GM20431 (cell line): ENCODE results near the gene BTBD3.

ENCODE experiments used
- in situ Hi-C: fragments of 300-500 bp; cut with MseI, MboI; formaldehyde crosslinking; loops from one replicate; pipeline ENCODE4 v1.15.0; 2020; ENCODE audit warnings: low sequenced_read_pairs; ENCODE audit not compliant: unreplicated experiment

Gene BTBD3

GRCh38 chr20:11912659-11913415, 4.9 kb upstream of the BTBD3 start:
- in situ Hi-C loops, result no loop called here

- in situ Hi-C loops, result no loop called here
These were observed 725 bp downstream of the BTBD3 start for GRCh38 chr20:11918391-11918845.

- in situ Hi-C loops, result no loop called here
These were observed 1.3 kb downstream of the BTBD3 start for GRCh38 chr20:11918981-11919380.

GRCh38 chr20:11919581-11919980, 1.9 kb downstream of the BTBD3 start:
- in situ Hi-C loops, result no loop called here

- in situ Hi-C loops, result no loop called here
These were observed 2.4 kb downstream of the BTBD3 start for GRCh38 chr20:11920083-11920482.

GRCh38 chr20:11921321-11921720, 3.6 kb downstream of the BTBD3 start:
- in situ Hi-C loops, result no loop called here

- in situ Hi-C loops, result no loop called here
These were observed 4.9 kb downstream of the BTBD3 start for GRCh38 chr20:11922561-11922960.

- in situ Hi-C loops, result no loop called here
These were observed 7.2 kb downstream of the BTBD3 start for GRCh38 chr20:11924923-11925322.

- in situ Hi-C loops, result no loop called here
These were observed 8.8 kb downstream of the BTBD3 start for GRCh38 chr20:11926292-11926998.

GRCh38 chr20:11929947-11930346, 12.3 kb downstream of the BTBD3 start:
- in situ Hi-C loops, result no loop called here

GRCh38 chr20:11935212-11936154, 17.8 kb downstream of the BTBD3 start:
- in situ Hi-C loops, result no loop called here

- in situ Hi-C loops, result no loop called here
These were observed 18.5 kb downstream of the BTBD3 start for GRCh38 chr20:11936157-11936556.

- in situ Hi-C loops, result no loop called here
These were observed 19.5 kb downstream of the BTBD3 start for GRCh38 chr20:11937230-11937629.

- in situ Hi-C loops, result no loop called here
These were observed 24.0 kb downstream of the BTBD3 start for GRCh38 chr20:11941593-11942246.

- in situ Hi-C loops, result no loop called here
These were observed 26.1 kb downstream of the BTBD3 start for GRCh38 chr20:11943778-11944177.

GRCh38 chr20:11948806-11949205, 31.1 kb downstream of the BTBD3 start:
- in situ Hi-C loops, result no loop called here

- in situ Hi-C loops, result no loop called here
These were observed 32.0 kb downstream of the BTBD3 start for GRCh38 chr20:11949711-11950110.

GRCh38 chr20:11951696-11952095, 34.0 kb downstream of the BTBD3 start:
- in situ Hi-C loops, result no loop called here

GRCh38 chr20:11952639-11953038, 34.9 kb downstream of the BTBD3 start:
- in situ Hi-C loops, result no loop called here

GRCh38 chr20:11957911-11958310, 40.2 kb downstream of the BTBD3 start:
- in situ Hi-C loops, result no loop called here
